ENCODE data around the gene METRN.
"Not testable (repeated sequence)": the region's sequence is repeated elsewhere in the genome, so short reads cannot be mapped to it uniquely, and the experiment has no call there.

Gene METRN

DNA sequence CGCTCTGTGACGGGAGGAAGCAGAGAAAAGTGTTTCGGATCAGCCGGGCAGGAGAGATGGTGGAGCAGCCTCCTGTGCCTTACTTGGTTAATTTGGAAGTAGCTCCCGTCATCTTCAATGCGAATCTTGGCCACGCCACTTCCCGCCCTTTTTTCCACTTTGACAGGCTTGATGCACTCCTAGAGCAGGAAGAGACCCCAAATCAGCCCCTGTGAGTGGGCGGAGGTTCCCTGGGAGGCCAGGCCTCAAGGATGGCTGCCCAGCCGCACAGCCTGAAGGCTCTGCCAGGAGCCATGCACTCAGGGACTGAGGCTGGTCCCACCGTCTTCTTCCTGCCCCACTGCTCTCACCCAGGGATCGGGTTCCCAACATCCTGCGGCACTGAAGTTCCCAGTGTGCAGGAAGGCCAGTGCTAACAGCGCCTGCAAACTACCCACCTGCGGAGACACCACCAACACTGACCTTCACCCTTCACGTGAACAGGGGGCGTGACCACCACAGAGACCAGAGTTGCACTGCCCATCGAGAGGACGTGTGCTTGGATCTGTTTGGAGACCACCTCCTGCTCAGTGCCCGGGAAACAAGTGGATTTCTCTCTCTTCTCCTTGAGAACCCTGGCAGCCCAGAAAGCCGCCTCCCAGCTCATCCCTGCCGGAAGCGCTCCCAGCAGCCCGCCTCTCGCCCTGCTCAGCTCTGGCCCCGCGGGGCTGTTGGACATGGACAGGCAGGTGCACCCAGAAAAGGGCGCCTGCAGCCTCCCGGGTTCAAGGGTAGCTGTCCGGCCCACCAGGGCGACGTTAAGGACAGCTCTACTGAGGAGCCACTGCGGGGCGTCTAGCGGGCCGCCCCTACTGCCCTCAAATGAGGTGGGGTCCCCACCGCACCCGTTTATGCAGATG, 24.9 kb downstream of the METRN start:
- DNase-seq: no peak

DNA sequence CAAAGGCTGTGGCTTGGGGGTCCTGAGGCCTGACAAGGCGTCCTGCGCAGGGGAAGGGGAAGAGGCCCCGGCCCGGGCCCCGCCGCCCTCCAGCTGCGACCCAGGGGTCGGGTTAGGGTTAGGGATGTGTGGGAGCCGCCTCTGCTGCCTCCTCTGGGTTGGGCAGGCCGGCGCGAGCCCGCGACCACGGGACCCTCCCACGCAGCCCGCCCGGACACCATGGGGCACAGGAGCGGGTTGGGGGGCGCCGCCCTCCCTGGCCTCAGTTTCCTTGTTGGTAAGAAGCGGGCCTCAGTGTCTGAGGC, 25.5 kb downstream of the METRN start:
- no peak for DNase-seq

DNA sequence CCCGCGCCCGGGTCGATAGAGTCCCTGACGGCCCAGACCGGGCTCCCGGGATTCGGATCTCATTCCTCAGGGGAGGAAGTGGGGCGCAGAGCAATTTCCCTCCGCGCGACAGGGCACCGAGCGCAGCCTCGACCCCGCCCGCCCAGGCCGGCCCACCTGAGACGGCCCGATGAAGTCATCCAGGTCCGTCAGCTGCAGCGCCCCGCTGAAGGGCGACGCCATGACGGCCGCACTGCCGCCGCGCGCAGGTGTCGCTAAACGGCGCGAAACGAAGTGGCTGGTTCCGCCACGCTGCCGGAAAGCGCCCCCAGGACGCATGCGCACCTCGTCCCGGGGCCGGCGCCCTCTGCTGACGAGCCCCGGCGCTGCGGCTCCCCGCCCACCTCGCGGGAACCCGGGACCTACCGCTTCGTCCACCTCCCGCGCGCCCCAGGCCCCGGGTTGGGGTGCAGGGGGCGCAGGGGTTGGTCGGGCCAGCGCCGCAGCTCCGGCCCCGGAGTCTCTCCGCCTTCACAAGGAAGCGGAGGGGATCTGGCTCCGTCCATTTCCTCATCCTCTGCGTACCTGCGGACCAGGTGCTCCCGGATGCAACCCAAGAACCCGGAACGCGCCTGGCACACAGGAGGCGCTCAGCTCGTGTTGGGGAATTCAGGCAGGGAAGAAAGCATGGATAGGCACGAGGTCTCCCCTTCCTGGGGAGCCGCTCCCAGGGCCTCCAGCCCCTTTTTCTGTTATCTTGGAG, 26.0 kb downstream of the METRN start, which contains the start of gene CIAO3:
Gene CIAO3, minus strand, starts transcription at position 234 of the 742 bp plus-strand sequence. Its CDS starts 12 bp downstream, at position 222.
- peak; percentile 62 for DNase-seq

DNA sequence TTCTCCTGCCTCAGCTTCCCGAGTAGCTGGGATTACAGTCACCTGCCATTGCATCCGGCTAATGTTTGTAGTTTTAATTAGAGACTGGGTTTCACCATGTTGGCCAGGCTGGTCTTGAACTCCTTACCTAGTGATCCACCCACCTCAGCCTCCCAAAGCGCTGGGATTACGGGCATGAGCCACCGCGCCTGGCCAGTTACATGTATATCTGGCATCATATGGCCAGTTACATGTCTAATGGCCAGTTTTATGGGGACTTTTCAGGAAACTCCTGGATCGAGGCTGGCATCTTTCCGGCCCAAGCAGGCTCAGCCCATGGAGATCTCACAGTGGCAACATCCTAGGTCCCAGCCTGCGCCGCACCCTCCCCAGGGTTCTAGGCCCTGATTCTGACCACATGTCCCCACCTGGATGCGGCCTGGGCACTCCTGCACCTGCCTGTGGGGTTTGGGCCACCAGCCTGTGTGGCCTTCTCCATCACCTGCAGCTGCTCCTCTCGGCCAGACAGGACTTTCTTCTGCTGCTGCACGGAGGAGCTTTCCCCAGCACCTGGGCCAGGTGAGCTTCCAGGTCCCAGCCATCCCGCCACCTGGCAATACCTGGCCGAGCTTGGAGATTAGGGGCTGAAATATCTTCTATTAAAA, 27.2 kb downstream of the METRN start:
- DNase-seq: no peak

DNA sequence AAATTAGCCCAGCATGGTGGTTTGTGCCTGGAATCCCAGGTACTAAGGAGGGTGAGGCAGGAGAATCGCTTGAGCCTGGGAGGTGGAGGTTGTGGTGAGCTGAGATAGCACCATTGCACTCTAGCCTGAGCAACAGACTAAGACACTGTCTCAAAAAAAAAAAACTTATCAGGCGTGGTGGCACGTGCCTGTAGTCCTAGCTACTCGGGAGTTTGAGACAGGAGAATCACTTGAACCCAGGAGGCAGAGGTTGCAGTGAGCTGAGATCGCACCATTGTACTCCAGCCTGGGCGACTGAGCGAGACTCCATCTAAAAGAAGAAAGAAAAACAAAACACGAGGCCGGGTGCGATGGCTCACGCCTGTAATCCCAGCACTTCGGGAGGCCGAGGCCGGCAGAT, 28.0 kb downstream of the METRN start:
- not testable (repeated sequence) for DNase-seq

DNA sequence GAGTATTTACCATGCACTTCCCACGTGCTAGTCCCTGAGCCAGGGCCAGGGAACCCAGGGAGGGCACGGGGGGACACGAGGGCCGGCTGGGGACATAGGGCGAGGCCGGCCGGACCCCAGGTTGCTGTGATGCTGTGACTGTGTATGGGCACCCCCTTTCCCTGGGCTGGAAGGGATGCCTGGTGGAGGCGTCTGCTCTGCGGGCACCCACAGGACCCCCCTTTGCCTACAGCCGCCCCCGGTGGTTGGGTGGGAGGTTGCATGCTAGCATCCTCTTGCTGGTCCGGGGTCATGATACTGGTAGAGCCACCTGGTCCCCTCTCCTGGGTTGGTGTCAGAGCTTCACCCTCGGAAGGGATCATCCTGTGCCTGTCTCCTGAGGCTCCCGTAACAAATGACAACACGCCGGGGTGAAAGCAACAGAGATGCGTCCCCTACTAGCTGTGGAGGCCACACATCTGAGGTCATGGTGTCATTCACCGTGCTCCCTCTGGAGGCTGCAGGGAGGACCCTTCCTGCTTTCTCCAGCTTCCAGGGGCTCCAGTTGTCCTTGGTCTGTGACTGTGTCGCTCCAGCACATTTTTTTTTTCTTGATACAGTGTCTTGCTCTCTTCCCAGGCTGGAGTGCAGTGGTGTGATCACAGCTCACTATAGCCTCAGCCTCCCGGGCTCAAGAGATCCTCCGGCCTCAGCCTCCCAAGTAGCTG, 29.0 kb downstream of the METRN start:
- DNase-seq: no peak

DNA sequence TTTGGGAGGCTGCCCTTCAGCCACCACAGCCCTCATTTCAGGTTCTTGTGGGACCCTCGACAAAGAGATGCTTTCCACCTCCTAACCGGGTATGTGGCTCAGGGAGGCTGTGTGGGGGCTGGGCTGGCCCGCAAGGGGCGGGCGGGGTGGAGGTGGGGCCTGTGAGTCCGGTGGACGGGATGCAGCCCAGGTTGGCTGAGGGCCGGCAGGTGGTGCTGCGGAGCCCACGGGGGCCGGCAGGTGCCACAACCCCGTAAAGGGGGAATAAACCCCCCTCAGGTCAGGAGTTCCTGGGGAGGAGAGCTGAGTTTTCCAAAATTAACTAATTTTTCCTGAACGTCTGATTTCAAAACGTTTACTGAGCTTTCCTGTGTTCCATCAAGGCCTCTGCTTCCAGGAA, 30.8 kb downstream of the METRN start:
- DNase-seq: no peak

DNA sequence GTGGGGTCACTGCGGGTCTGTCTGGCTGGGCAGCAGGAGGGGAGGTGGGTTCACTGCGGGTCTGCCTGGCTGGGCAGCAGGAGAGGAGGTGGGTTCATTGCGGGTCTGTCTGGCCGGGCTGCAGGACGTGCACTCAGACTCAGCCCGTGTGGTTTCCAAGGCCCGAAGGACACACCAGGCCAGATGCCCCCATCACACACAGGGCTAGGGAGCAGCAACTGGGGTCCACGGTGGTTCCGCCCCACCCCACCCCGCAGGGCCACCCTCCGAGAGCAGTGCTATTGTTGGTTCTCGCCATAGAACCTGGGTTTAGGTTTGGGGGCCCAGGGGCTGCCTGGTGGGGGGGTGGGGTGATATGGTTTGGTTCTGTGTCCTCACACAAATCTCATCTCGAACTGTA, 31.7 kb downstream of the METRN start:
- no peak for DNase-seq

DNA sequence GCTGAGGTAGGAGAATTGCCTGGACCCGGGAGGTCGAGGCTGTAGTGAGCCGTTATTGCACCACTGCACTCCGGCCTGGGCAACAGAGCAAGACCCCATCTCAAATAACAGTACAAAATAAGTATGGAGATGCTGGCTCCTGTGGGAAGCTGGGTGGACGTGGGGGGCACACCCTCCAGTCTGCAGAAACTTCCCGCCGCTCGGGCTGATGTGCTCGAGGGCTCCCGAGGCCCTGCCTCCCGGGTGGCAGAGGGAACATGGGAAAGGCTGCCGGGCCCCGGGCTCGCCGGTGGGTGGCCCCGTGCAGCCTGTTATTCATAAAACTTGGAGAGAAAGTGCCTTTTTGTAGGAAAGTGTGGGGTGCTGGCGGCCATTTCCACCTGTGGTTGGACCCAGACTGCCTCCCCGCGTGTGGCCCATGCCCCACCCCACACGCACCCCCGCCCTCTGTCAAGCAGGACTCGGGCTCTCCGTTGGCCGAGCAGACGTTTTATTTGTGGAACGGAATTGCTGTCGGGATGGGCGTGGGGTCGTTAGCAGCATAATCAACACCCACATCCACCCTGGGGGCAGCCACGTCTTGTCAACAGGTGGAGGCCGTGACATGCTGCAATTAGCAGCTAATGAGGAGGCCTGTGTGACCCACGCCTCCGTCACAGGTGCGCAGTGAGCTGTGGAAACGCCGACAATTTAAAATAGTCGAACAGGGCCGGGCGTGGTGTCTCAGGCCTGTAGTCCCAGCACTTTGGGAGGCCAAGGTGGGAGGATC, 33.2 kb downstream of the METRN start:
- no peak for DNase-seq

DNA sequence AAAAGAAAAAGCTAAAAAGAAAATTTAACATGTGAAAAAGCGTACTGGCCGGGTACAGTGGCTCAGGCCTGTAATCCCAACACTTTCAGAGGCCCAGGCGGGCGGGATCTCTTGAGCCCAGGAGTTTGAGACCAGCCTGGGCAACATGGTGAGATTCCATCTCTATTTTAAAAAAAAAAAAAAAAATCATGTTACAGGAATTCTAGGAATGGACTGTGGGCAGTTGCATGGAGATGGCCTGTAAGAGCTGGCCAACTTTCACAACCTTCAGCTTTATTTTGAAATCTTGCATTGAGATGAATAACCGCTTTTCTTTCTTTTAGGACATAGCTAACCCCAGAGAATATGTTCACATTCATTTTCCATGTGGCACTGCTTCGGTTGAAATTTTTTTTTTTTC, 34.1 kb downstream of the METRN start:
- DNase-seq: no peak

DNA sequence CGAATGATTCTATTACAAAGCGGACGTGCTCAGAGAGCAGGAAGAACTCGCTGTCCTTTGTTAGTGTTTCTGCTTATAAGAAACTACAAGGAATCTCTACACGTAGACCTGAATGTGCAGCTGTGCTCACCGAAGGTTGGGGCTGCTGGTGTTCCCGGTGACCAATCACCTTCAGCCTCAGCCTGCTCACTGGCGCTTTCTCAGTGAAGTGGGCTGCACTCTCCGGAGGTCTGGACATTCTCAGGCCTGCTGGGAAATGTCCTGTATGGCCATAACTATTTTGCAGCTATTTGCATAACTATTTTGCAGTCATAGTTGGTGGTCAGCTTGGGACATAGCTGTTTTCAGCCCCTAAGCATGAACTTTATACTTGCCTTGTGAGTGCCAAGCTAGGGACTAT, 35.6 kb downstream of the METRN start:
- no peak for DNase-seq

DNA sequence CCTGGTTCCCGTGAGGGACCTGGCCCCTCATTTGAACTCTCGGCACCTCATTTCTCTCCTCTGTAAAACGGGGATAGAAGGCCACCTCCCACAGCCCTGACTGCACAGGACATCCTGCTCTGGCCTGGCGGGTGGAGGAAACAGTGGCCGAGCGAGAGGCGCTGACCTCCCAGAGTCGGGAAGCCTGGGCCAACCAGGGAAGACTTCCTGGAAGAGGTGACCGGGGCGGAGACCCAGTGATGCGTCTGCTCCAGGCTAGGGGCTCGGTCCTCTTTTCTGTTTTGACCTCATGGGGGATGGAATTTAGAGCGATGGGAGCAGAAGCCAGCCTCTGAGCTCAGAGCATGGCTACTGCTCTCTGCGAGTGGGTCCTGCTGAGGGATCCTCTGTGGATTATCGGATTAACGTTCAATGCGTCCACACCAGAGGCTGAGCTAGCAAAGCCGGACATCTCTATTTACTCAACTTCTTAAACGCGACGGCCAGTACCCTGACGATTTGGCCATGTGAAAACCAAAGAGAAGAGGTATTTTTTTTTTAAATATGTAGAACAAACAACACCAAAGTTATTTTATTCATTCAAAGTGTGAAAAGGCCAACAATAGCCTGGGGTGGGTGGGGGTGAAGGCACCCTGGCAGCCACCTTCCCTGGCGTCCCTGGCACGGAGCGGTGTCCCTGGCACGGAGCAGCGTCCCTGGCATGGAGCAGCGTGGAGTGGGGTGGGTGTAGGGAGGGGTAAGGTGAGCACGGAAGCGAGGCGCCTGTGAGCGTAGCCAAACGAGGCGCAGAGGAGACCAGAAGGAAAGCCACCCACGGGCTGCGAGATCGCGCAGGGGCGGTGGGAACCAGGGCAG, 36.5 kb downstream of the METRN start:
- DNase-seq: no peak

DNA sequence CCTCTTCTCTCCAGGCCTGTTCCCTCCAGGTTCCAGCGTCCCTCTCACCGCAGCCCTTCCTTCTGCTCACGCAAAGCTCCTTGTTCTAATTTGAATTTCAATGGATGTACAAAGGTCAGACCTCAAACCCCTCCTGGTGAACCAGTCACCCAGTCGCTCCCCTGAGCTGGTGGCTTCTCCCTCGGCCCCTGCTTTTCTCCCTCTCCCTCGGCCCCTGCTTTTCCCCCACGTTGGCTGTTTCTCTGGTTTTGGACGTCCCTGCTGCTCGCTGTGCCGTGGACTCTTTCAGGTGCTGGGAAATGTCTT, 37.0 kb downstream of the METRN start:
- no peak for DNase-seq

DNA sequence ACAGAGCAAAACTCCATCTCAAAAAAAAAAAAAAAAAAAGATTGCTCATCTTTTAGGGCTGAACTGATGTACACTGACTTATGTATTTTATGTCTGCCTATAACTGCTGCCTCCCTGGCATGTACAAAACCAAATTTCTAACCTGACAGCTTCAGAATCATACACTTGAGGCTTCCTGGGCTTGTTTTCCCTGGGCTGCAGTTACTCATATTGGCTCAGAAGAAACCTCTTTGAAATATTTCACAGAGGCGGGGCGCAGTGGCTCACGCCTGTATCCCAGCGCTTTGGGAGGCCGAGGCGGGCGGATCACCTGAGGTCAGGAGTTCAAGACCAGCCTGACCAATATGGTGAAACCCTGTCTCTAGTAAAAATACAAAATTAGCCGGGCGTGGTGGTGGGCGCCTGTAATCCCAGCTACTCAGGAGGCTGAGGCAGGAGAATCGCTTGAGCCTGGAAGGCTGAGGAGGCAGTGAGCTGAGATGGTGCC, 39.2 kb downstream of the METRN start:
- not testable (repeated sequence) for DNase-seq

DNA sequence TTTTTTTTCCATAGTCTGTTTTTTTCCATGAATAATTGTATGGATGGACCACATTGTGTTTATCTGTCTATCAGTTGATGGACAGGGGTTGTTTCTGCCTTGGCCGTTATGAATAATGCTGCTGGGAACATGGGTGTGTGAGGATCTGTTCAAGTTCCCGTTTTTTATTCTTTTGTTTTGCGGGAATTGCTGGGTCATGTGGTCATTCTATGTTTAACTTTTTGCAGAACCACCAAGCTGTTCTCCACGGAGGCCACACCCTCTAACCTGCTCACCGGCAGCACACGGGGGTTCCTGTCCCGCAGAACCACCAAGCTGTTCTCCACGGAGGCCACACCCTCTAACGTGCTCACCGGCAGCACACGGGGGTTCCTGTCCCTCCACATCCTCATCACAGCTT, 39.7 kb downstream of the METRN start:
- no peak for DNase-seq

DNA sequence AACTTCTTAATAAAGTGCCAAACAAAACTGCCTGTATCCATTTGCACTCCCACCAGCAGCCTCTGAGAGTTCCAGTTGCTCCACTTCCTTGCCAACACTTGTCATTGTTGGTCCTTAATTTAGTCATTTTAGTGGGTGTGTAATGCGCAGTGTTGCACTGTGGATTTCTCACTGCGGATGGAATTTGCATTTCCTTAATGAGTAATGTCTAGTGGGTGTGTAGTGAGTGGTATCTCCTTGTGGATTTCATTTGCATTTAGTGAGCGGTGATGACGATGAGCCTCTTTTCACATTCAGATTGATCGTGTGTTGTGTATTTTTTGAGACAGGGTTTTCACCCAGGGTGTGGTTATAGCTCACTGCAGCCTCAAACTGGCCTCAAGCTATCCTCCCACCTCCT, 41.5 kb downstream of the METRN start:
- DNase-seq: no peak

DNA sequence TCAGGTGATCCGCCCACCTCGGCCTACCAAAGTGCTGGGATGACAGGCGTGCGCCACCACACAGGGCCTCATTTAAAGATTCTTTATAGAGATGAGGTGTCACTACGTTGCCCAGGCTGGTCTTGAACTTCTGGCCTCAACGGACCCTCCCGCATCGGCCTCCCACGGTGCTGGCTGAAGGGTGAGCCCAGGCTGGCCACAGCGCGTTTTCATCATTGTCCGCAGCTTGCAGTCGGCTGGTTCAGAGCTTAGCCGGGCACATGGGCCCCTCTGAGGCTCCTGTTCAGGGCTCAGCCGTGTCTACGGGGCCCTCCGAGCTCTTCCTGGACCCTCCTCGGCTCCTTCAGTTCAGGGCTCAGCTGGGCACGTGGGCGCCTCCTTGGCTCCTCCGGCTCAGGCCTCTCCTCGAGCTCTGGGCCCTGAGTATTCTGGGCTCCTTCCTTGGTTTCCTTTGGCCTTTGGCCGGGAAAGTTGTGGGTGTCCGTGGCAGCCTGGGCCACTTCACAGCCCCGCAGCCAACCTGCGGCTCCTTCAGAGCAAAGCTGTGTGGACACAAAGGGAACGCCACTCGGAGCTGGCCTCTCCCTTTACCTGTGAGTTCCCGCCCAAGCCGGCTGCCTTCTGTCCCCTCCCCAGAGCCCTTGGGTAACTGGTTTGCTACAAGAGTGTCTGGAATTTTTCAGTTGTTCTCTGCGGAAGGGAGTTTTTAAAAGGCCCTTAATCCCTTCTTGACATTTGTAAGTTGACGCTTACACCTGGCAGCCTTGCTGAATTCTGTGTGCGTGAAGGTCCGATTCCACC, 44.4 kb downstream of the METRN start:
- no peak for DNase-seq

DNA sequence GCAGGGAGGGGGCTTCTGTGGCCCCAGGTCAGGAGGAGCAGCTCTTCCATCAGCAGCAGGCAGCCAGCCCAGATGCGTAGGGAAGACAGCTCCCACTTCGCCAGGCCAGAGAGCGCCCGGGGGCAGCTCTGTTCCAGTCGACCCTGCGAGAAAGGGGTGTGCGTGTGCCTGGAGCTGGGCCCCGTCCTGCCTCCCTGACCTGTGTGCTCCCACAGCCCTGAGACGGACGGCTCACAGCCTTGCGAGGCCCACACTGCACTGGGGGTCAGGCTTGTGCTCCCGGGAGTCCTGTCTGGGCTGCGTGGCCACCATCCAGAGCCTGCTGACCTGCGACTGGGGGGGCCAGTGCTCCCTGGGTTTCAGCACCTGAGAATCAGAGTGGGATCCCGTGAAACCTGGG, 45.1 kb downstream of the METRN start:
- DNase-seq: no peak

DNA sequence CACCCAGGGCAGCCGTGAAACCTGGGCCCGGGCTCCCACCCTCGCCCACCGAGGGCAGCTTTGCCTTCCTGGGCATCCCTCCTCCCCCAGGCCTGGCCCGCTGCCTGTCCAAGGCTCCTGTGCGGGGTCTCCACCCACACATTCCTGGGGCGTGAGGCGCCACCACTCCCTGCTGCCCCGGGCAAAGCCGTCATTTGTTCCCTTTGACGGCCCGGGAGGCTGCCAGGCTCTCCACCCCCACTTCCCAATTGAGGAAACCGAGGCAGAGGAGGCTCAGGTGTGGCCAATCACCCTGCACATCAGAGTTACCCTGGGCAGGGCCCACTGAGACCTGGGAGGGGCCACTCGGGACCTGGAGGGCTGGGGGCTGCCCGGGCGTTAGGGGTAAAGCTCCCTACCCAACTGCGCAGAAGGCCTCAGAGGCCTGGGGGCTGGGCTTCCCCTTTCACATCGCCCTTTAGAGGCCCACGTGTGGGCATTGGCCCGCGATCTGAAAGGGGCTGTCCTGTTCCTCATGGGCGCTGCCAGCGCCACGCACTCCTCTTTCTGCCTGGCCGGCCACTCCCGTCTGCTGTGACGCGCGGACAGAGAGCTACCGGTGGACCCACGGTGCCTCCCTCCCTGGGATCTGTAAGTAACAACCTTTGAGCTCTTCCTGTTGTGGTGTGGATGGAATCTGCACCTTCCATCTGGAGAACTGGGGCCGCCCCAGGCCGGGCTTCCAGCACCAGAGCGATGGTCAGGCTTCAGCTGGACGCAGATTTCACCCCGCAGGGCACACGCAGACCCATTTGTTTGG, 45.8 kb downstream of the METRN start, which contains the start of gene MSLN:
Gene MSLN, plus strand, starts transcription at position 190 of the 799 bp plus-strand sequence. CDS start 1,947 bp downstream, outside the sequence.
- no peak for DNase-seq

Measured in NCI-H510A (cell line).